Epithelial cell of alveolus of lung (primary cell): ENCODE data around the gene DPM3. TPM values are rescaled to one million over a fixed set of nuclear protein-coding genes. Genes with fewer than 3 reads are reported as not detected.

Experiments used
- total RNA-seq: library from RNA; depleted of rRNA; stranded (reverse); fragments of >200 nt; gene quantifications from 2 replicates; pipeline ENCODE4 v1.2.1, GENCODE V29; 2015

Gene DPM3
- 87.8 and 104 TPM in 2 replicates for total RNA-seq

GRCh38 chr1:155139895-155140629, at the start of gene DPM3:
TSS of gene DPM3 (minus strand) at chr1:155140531. CDS start at chr1:155140240, 291 bp downstream.

GRCh38 chr1:155173478-155174323, 33.4 kb upstream of the DPM3 start, which contains the start of gene TRIM46:
TSS of gene TRIM46 (plus strand) at chr1:155173849. CDS start at chr1:155173967, 118 bp downstream.

GRCh38 chr1:155172732-155173477, 32.6 kb upstream of the DPM3 start, which contains the start of gene KRTCAP2:
TSS of gene KRTCAP2 (minus strand) at chr1:155173304. CDS start at chr1:155173224, 80 bp downstream.

GRCh38 chr1:155135415-155136028, 4.8 kb downstream of the DPM3 start, which contains the start of gene SLC50A1:
TSS of gene SLC50A1 (plus strand) at chr1:155135852. CDS start at chr1:155135912, 60 bp downstream.

GRCh38 chr1:155127105-155127966, 13.0 kb downstream of the DPM3 start, which contains the start of gene EFNA1:
TSS of gene EFNA1 (plus strand) at chr1:155127876. CDS start at chr1:155127978, 102 bp downstream.

Other genes with a start within 250 kb of the DPM3 start
- 3.8 and 7.0 TPM in 2 replicates for gene PMVK, start 203.8 kb downstream of the DPM3 start, total RNA-seq
- gene PBXIP1, start 184.4 kb downstream of the DPM3 start, total RNA-seq: 67.4 and 92.9 TPM in 2 replicates
- gene PYGO2, start 178.7 kb downstream of the DPM3 start, total RNA-seq: 20.4 and 26.2 TPM in 2 replicates
- 188 and 278 TPM in 2 replicates for gene SHC1, start 169.8 kb downstream of the DPM3 start, total RNA-seq
- gene CKS1B, start 165.8 kb downstream of the DPM3 start, total RNA-seq: 43.8 and 135 TPM in 2 replicates
- 27.4 and 30.3 TPM in 2 replicates for gene FLAD1, start 157.2 kb downstream of the DPM3 start, total RNA-seq
- gene LENEP, start 146.9 kb downstream of the DPM3 start, total RNA-seq: not detected in 2 replicates
- 18.7 and 19.7 TPM in 2 replicates for gene ZBTB7B, start 137.7 kb downstream of the DPM3 start, total RNA-seq
- not detected in 2 replicates for gene DCST2, start 106.8 kb downstream of the DPM3 start, total RNA-seq
- gene DCST1, start 106.7 kb downstream of the DPM3 start, total RNA-seq: not detected in 2 replicates
- 33.1 and 81.6 TPM in 2 replicates for gene ADAM15, start 89.2 kb downstream of the DPM3 start, total RNA-seq
- 10.2 and 11.7 TPM in 2 replicates for gene EFNA4, start 76.8 kb downstream of the DPM3 start, total RNA-seq
- gene EFNA3, start 61.7 kb downstream of the DPM3 start, total RNA-seq: 1.7 and 1.9 TPM in 2 replicates
- gene EFNA1, start 12.7 kb downstream of the DPM3 start, total RNA-seq: 1.8 and 14.9 TPM in 2 replicates
- gene SLC50A1, start 4.7 kb downstream of the DPM3 start, total RNA-seq: 21.5 and 51.5 TPM in 2 replicates
- 133 and 203 TPM in 2 replicates for gene KRTCAP2, start 32.8 kb upstream of the DPM3 start, total RNA-seq
- gene TRIM46, start 33.3 kb upstream of the DPM3 start, total RNA-seq: 3.6 and 6.4 TPM in 2 replicates
- 15.5 and 19.9 TPM in 2 replicates for gene THBS3, start 67.4 kb upstream of the DPM3 start, total RNA-seq
- 70.7 and 116 TPM in 2 replicates for gene MTX1, start 68.2 kb upstream of the DPM3 start, total RNA-seq
- gene ENTREP3, start 115.0 kb upstream of the DPM3 start, total RNA-seq: 15.5 and 45.0 TPM in 2 replicates
- 73.5 and 116 TPM in 2 replicates for gene SCAMP3, start 121.8 kb upstream of the DPM3 start, total RNA-seq
- gene CLK2, start 133.0 kb upstream of the DPM3 start, total RNA-seq: 19.5 and 23.6 TPM in 2 replicates
- gene HCN3, start 136.9 kb upstream of the DPM3 start, total RNA-seq: 0.08 and 0.26 TPM in 2 replicates
- gene PKLR, start 160.9 kb upstream of the DPM3 start, total RNA-seq: not detected in 2 replicates
- gene FDPS, start 168.3 kb upstream of the DPM3 start, total RNA-seq: 85.9 and 462 TPM in 2 replicates
- 30.7 and 32.8 TPM in 2 replicates for gene RUSC1, start 180.4 kb upstream of the DPM3 start, total RNA-seq